ENCODE results near the gene CNTNAP4.

DNA sequence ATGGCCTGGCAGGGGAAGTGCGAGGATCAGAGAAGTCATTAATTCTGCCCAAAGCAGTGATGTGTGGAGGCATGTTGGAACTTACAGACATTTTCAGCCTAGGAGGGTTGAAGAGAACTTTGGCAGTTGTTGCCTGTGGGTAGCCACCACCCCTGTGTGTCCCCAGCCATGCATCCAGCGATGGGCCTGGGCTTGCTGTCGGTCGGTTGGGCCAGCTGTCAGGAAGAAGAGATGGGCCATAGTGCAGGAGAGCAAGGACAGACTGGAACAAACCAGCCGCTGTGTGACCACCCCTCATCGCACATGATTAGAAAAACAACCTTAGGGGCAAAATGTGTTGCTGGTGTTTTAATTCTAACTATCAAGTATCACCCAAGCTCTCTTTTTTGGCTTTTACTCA, 173.7 kb downstream of the CNTNAP4 start:
- TF ChIP-seq GABPA (IDR thresholded peaks at IDR 0.05; ENCODE audit: borderline replicate concordance, insufficient read depth, low read length), result no peak
- no peak for TF ChIP-seq POLR2AphosphoS5 (IDR thresholded peaks at IDR 0.05; ENCODE audit: low read depth, low read length)
- TF ChIP-seq BRCA1 (IDR thresholded peaks at IDR 0.05; ENCODE audit: low read depth, low read length), result no peak
- TF ChIP-seq, protein P1, sequence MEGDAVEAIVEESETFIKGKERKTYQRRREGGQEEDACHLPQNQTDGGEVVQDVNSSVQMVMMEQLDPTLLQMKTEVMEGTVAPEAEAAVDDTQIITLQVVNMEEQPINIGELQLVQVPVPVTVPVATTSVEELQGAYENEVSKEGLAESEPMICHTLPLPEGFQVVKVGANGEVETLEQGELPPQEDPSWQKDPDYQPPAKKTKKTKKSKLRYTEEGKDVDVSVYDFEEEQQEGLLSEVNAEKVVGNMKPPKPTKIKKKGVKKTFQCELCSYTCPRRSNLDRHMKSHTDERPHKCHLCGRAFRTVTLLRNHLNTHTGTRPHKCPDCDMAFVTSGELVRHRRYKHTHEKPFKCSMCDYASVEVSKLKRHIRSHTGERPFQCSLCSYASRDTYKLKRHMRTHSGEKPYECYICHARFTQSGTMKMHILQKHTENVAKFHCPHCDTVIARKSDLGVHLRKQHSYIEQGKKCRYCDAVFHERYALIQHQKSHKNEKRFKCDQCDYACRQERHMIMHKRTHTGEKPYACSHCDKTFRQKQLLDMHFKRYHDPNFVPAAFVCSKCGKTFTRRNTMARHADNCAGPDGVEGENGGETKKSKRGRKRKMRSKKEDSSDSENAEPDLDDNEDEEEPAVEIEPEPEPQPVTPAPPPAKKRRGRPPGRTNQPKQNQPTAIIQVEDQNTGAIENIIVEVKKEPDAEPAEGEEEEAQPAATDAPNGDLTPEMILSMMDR (IDR thresholded peaks at IDR 0.05; ENCODE audit: control extremely low read depth in 1 of 3, insufficient read depth in 1 of 3, low read depth in 1 of 3, low read length in 3 of 3), result no peak
- TF ChIP-seq CHD1 (IDR thresholded peaks at IDR 0.05; ENCODE audit: low read depth, low read length), result no peak
- no peak for TF ChIP-seq EP300 (IDR thresholded peaks at IDR 0.05; ENCODE audit: borderline replicate concordance in 1 of 2, low read depth in 2 of 2, low read length in 2 of 2)
- TF ChIP-seq RAD21 (IDR thresholded peaks at IDR 0.05 in 1 of 2, conservative IDR thresholded peaks at IDR 0.05 in 1 of 2; ENCODE audit: low read depth in 2 of 2, low read length in 2 of 2), result no peak
- TF ChIP-seq, protein P2, sequence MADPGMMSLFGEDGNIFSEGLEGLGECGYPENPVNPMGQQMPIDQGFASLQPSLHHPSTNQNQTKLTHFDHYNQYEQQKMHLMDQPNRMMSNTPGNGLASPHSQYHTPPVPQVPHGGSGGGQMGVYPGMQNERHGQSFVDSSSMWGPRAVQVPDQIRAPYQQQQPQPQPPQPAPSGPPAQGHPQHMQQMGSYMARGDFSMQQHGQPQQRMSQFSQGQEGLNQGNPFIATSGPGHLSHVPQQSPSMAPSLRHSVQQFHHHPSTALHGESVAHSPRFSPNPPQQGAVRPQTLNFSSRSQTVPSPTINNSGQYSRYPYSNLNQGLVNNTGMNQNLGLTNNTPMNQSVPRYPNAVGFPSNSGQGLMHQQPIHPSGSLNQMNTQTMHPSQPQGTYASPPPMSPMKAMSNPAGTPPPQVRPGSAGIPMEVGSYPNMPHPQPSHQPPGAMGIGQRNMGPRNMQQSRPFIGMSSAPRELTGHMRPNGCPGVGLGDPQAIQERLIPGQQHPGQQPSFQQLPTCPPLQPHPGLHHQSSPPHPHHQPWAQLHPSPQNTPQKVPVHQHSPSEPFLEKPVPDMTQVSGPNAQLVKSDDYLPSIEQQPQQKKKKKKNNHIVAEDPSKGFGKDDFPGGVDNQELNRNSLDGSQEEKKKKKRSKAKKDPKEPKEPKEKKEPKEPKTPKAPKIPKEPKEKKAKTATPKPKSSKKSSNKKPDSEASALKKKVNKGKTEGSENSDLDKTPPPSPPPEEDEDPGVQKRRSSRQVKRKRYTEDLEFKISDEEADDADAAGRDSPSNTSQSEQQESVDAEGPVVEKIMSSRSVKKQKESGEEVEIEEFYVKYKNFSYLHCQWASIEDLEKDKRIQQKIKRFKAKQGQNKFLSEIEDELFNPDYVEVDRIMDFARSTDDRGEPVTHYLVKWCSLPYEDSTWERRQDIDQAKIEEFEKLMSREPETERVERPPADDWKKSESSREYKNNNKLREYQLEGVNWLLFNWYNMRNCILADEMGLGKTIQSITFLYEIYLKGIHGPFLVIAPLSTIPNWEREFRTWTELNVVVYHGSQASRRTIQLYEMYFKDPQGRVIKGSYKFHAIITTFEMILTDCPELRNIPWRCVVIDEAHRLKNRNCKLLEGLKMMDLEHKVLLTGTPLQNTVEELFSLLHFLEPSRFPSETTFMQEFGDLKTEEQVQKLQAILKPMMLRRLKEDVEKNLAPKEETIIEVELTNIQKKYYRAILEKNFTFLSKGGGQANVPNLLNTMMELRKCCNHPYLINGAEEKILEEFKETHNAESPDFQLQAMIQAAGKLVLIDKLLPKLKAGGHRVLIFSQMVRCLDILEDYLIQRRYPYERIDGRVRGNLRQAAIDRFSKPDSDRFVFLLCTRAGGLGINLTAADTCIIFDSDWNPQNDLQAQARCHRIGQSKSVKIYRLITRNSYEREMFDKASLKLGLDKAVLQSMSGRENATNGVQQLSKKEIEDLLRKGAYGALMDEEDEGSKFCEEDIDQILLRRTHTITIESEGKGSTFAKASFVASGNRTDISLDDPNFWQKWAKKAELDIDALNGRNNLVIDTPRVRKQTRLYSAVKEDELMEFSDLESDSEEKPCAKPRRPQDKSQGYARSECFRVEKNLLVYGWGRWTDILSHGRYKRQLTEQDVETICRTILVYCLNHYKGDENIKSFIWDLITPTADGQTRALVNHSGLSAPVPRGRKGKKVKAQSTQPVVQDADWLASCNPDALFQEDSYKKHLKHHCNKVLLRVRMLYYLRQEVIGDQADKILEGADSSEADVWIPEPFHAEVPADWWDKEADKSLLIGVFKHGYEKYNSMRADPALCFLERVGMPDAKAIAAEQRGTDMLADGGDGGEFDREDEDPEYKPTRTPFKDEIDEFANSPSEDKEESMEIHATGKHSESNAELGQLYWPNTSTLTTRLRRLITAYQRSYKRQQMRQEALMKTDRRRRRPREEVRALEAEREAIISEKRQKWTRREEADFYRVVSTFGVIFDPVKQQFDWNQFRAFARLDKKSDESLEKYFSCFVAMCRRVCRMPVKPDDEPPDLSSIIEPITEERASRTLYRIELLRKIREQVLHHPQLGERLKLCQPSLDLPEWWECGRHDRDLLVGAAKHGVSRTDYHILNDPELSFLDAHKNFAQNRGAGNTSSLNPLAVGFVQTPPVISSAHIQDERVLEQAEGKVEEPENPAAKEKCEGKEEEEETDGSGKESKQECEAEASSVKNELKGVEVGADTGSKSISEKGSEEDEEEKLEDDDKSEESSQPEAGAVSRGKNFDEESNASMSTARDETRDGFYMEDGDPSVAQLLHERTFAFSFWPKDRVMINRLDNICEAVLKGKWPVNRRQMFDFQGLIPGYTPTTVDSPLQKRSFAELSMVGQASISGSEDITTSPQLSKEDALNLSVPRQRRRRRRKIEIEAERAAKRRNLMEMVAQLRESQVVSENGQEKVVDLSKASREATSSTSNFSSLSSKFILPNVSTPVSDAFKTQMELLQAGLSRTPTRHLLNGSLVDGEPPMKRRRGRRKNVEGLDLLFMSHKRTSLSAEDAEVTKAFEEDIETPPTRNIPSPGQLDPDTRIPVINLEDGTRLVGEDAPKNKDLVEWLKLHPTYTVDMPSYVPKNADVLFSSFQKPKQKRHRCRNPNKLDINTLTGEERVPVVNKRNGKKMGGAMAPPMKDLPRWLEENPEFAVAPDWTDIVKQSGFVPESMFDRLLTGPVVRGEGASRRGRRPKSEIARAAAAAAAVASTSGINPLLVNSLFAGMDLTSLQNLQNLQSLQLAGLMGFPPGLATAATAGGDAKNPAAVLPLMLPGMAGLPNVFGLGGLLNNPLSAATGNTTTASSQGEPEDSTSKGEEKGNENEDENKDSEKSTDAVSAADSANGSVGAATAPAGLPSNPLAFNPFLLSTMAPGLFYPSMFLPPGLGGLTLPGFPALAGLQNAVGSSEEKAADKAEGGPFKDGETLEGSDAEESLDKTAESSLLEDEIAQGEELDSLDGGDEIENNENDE (IDR thresholded peaks at IDR 0.05; ENCODE audit: insufficient replicate concordance, low read length), result no peak
- no peak for TF ChIP-seq CBX8 (IDR thresholded peaks at IDR 0.05; ENCODE audit: borderline replicate concordance, low read depth, low read length)
- TF ChIP-seq POLR2A (IDR thresholded peaks at IDR 0.05; ENCODE audit: control extremely low read depth in 1 of 2, low read depth in 2 of 2, low read length in 2 of 2), result no peak
- TF ChIP-seq EZH2 (IDR thresholded peaks at IDR 0.05; ENCODE audit: low read depth, low read length, severe bottlenecking), result no peak
- no peak for TF ChIP-seq CREB1 (IDR thresholded peaks at IDR 0.05)
- TF ChIP-seq SP1 (IDR thresholded peaks at IDR 0.05; ENCODE audit: low read depth, low read length), result no peak
- no peak for TF ChIP-seq SP2 (IDR thresholded peaks at IDR 0.05; ENCODE audit: low read length)
